T-cell (primary cell): Measurements from ENCODE around the gene IL17B. TPM values are rescaled to one million over a fixed set of nuclear protein-coding genes. Genes with fewer than 3 reads are reported as not detected.

Experiments
- ATAC-seq, 4 experiments: fragments of 200-7000 bp in 3 of 4; fragments of 150-1000 bp in 1 of 4; cut with Tn5 transposase; replicated peaks in 1 of 4; 1 replicate in 3 of 4; 2 replicates in 1 of 4; pipeline ENCODE4 v1.10.0; 2021; ENCODE audit warnings: moderate library complexity in 3 of 4, mild to moderate bottlenecking in 2 of 4, moderate number of reproducible peaks in 1 of 4
- CTCF ChIA-PET, 2 donors: fragments of 300-600 bp; sonication (Branson Sonifier 250); formaldehyde crosslinking; loops; one replicate each; lab custom pipeline; 2022; ENCODE audit warnings: antibody characterized with exemption in 2 of 2; lab: Charles Lee
- POLR2A ChIA-PET, 2 donors: fragments of 300-600 bp; sonication (Branson Sonifier 250); formaldehyde crosslinking; loops; one replicate each; lab custom pipeline; 2022; ENCODE audit warnings: antibody characterized with exemption in 2 of 2; lab: Charles Lee
- DNase-seq, 35 experiments: peaks; one replicate each; pipeline versions ENCODE4 v3.0.0 to v3.0.0-alpha.2; 2013 to 2023
- H3K27ac ChIP-seq: one replicate; pipeline ENCODE4 v1.5.1; 2013; ENCODE audit warnings: low read length
- H3K27me3 ChIP-seq, 2 experiments: replicated peaks in 1 of 2; 1 replicate in 1 of 2; 2 replicates in 1 of 2; pipeline versions ENCODE4 v1.6.1 to v1.7.0; 2013; ENCODE audit warnings: low read length in 1 of 2, mixed read lengths in 1 of 2; ENCODE audit not compliant: control insufficient read depth in 2 of 2, insufficient read depth in 2 of 2; ENCODE audit errors: extremely low read depth in 1 of 2
- H3K36me3 ChIP-seq, 2 donors: 1 replicate in 1 of 2; 2 replicates in 1 of 2; pipeline versions ENCODE4 v1.6.1 to v1.7.0; 2013; ENCODE audit warnings: low read length in 1 of 2; ENCODE audit not compliant: control insufficient read depth in 2 of 2, insufficient read depth in 1 of 2; ENCODE audit errors: extremely low read depth in 1 of 2
- H3K4me1 ChIP-seq, 2 experiments: 1 replicate in 1 of 2; 2 replicates in 1 of 2; pipeline versions ENCODE4 v1.6.1 to v1.7.0; 2013; ENCODE audit warnings: low read length in 2 of 2, mixed read lengths in 1 of 2; ENCODE audit not compliant: insufficient read depth in 2 of 2, control insufficient read depth in 1 of 2; ENCODE audit errors: extremely low read depth in 1 of 2
- H3K4me3 ChIP-seq, 2 donors: 1 replicate in 1 of 2; 2 replicates in 1 of 2; pipeline versions ENCODE4 v1.5.1 to v1.7.0; 2013; ENCODE audit warnings: mild to moderate bottlenecking in 2 of 2, low read length in 1 of 2, moderate library complexity in 1 of 2; ENCODE audit not compliant: control insufficient read depth in 1 of 2; ENCODE audit errors: extremely low read depth in 1 of 2
- H3K9me3 ChIP-seq: 2 replicates; pipeline ENCODE4 v1.7.0; 2013
- H3K27ac Mint-ChIP-seq, 2 donors: one replicate each; pipeline ENCODE4 v1.8.0; 2020 to 2021; ENCODE audit warnings: mild to moderate bottlenecking in 2 of 2, mixed read lengths in 2 of 2
- H3K27me3 Mint-ChIP-seq, 2 donors: one replicate each; pipeline ENCODE4 v1.8.0; 2021 to 2022; ENCODE audit warnings: mixed read lengths in 2 of 2
- H3K36me3 Mint-ChIP-seq: one replicate; pipeline ENCODE4 v1.8.0; 2021; ENCODE audit warnings: mixed read lengths
- H3K4me1 Mint-ChIP-seq, 3 donors: one replicate each; pipeline ENCODE4 v1.8.0; 2020 to 2022; ENCODE audit warnings: mixed read lengths in 3 of 3, mild to moderate bottlenecking in 1 of 3
- H3K4me3 Mint-ChIP-seq, 3 donors: one replicate each; pipeline ENCODE4 v1.8.0; 2020 to 2022; ENCODE audit warnings: mild to moderate bottlenecking in 3 of 3, mixed read lengths in 3 of 3, moderate library complexity in 3 of 3
- H3K9me3 Mint-ChIP-seq, 3 donors: one replicate each; pipeline ENCODE4 v1.8.0; 2020 to 2022; ENCODE audit warnings: mixed read lengths in 3 of 3
- WGBS: methylation state at CpG from one replicate; pipeline ENCODE4 v1.1.5; 2013; ENCODE audit warnings: missing lambda C conversion rate; ENCODE audit not compliant: insufficient coverage; 5-methylcytosine and 5-hydroxymethylcytosine counted together
- total RNA-seq, 35 experiments: library from RNA in 6 of 35; stranded (reverse) in 6 of 35; fragments of 120-200 nt in 1 of 35; gene quantifications; one replicate each; pipeline versions ENCODE4 v1.2.1 to v1.2.4 and lab custom pipeline; 2013 to 2026

The IL17B gene
- total RNA-seq, 5 donors from 2014 or later (not counting 1 experiment from before 2014, with no cell fraction given), result not detected

GRCh38 chr5:149416987-149417710 is 38.1 kb upstream of the IL17B start:
- H3K9me3 Mint-ChIP-seq, result no peaks in the 10 kb centered on the region
- H3K9me3 ChIP-seq, result no peaks in the 10 kb centered on the region
- no peak overlapping the region for H3K27ac ChIP-seq
- H3K36me3 ChIP-seq, result no peaks in the 10 kb centered on the region
- H3K4me1 Mint-ChIP-seq, result peaks cover 2 to 6% (median 3%) of the 10 kb centered on the region in 3 donors
- H3K4me3 ChIP-seq, result no peak overlapping the region
- H3K27ac Mint-ChIP-seq, result no peak overlapping the region
- no peaks in the 10 kb centered on the region for H3K36me3 Mint-ChIP-seq
- H3K27me3 ChIP-seq, result peaks cover 0 to 16% of the 10 kb centered on the region in 2 experiments
- ChIA-PET CTCF (interaction anchor here in 1 of 2 donors (1.5 kb wide), 1 partner anchor 17 kb away, joined by 3 read pairs; no protein-coding TSS in a partner anchor), POLR2A (no interaction called here)
- ATAC-seq (no peak), DNase-seq (no peak)
- WGBS, result 83% methylated on average over 6 of the region's 8 CpGs
- peaks cover 0 to 6% of the 10 kb centered on the region in 2 donors for H3K27me3 Mint-ChIP-seq
- peaks cover under 1 to 2% of the 10 kb centered on the region in 2 experiments for H3K4me1 ChIP-seq
- no peak overlapping the region for H3K4me3 Mint-ChIP-seq

GRCh38 chr5:149415066-149415967 is 36.2 kb upstream of the IL17B start:
- Mint-ChIP-seq H3K9me3 (no peaks in the 10 kb centered on the region), H3K4me1 (no peaks in the 10 kb centered on the region), H3K36me3 (no peaks in the 10 kb centered on the region), H3K4me3 (no peak overlapping the region), H3K27me3 (peaks cover 0 to 6% of the 10 kb centered on the region in 2 donors), H3K27ac (no peak overlapping the region)
- Histone ChIP-seq H3K27ac (no peak overlapping the region), H3K27me3 (peaks cover 0 to 16% of the 10 kb centered on the region in 2 experiments), H3K4me1 (no peaks in the 10 kb centered on the region), H3K9me3 (no peaks in the 10 kb centered on the region), H3K36me3 (no peaks in the 10 kb centered on the region), H3K4me3 (no peak overlapping the region)
- ATAC-seq, result no peak
- no peak for DNase-seq
- WGBS, result 82% methylated on average over 5 of the region's 10 CpGs
- POLR2A ChIA-PET, result interaction anchor here in 1 of 2 donors (0.5 kb wide), 1 partner anchor 11 kb away, joined by 4 read pairs; no protein-coding TSS in a partner anchor
- CTCF ChIA-PET, result interaction anchor here in 1 of 2 donors (1.5 kb wide), 1 partner anchor 19 kb away, joined by 3 read pairs; no protein-coding TSS in a partner anchor

- H3K27ac ChIP-seq, result no peak overlapping the region
- 80% methylated on average over 3 of the region's 7 CpGs for WGBS
- H3K4me1 ChIP-seq, result no peaks in the 10 kb centered on the region
- Mint-ChIP-seq H3K4me3 (no peak overlapping the region), H3K27me3 (peaks cover 0 to 6% of the 10 kb centered on the region in 2 donors), H3K36me3 (no peaks in the 10 kb centered on the region), H3K9me3 (no peaks in the 10 kb centered on the region), H3K4me1 (no peaks in the 10 kb centered on the region), H3K27ac (no peak overlapping the region)
- peaks cover 0 to 15% of the 10 kb centered on the region in 2 experiments for H3K27me3 ChIP-seq
- H3K4me3 ChIP-seq, result no peak overlapping the region
- H3K9me3 ChIP-seq, result no peaks in the 10 kb centered on the region
- no peak for ATAC-seq
- CTCF ChIA-PET, result no interaction called here
- H3K36me3 ChIP-seq, result no peaks in the 10 kb centered on the region
- DNase-seq, result no peak
- POLR2A ChIA-PET, result no interaction called here
Observed at GRCh38 chr5:149414405-149415065, 35.4 kb upstream of the IL17B start.

- H3K9me3 Mint-ChIP-seq, result no peaks in the 10 kb centered on the region
- no peak for DNase-seq
- no peaks in the 10 kb centered on the region for H3K36me3 Mint-ChIP-seq
- peaks cover 0 to 2% of the 10 kb centered on the region in 2 donors for H3K27me3 Mint-ChIP-seq
- H3K27me3 ChIP-seq, result peaks cover 0 to 13% of the 10 kb centered on the region in 2 experiments
- no peak overlapping the region for H3K27ac Mint-ChIP-seq
- H3K4me1 Mint-ChIP-seq, result no peaks in the 10 kb centered on the region
- no peak for ATAC-seq
- ChIA-PET CTCF (interaction anchor here in 1 of 2 donors (0.5 to 0.6 kb wide), 2 partner anchors 27 to 551 kb away, joined by 3 to 5 read pairs; no protein-coding TSS in a partner anchor), POLR2A (no interaction called here)
- no CpG with 5 or more reads among the region's 16 CpGs for whole genome bisulfite sequencing
- H3K4me3 Mint-ChIP-seq, result no peak overlapping the region
- no peaks in the 10 kb centered on the region for H3K36me3 ChIP-seq
- H3K4me3 ChIP-seq, result no peak overlapping the region
- no peaks in the 10 kb centered on the region for H3K4me1 ChIP-seq
- H3K9me3 ChIP-seq, result no peaks in the 10 kb centered on the region
- H3K27ac ChIP-seq, result no peak overlapping the region
Observed at GRCh38 chr5:149413477-149414210, 34.6 kb upstream of the IL17B start.

GRCh38 chr5:149412783-149413476 is 33.8 kb upstream of the IL17B start:
- 90% methylated on average over 6 of the region's 8 CpGs for WGBS
- Histone ChIP-seq H3K4me3 (no peak overlapping the region), H3K27me3 (peaks cover 0 to 16% of the 10 kb centered on the region in 2 experiments), H3K36me3 (no peaks in the 10 kb centered on the region), H3K4me1 (no peaks in the 10 kb centered on the region), H3K27ac (no peak overlapping the region), H3K9me3 (no peaks in the 10 kb centered on the region)
- ATAC-seq (no peak), DNase-seq (no peak)
- peaks cover 0 to 5% of the 10 kb centered on the region in 2 donors for H3K27me3 Mint-ChIP-seq
- H3K4me1 Mint-ChIP-seq, result no peaks in the 10 kb centered on the region
- H3K4me3 Mint-ChIP-seq, result no peak overlapping the region
- POLR2A ChIA-PET, result no interaction called here
- no peaks in the 10 kb centered on the region for H3K36me3 Mint-ChIP-seq
- H3K9me3 Mint-ChIP-seq, result no peaks in the 10 kb centered on the region
- no peak overlapping the region for H3K27ac Mint-ChIP-seq
- CTCF ChIA-PET, result interaction anchor here in 1 of 2 donors (0.5 to 0.6 kb wide), 2 partner anchors 28 to 552 kb away, joined by 3 to 5 read pairs; no protein-coding TSS in a partner anchor
